OCI-LY7 (cell line): ENCODE measurements around the gene SLC45A1.

ENCODE experiments used
- CTCF ChIP-seq: fragments of 200-600 bp; sonication (generic); conservative IDR thresholded peaks from 2 replicates; pipeline ENCODE4 v1.5.1; 2014; ENCODE audit warnings: mild to moderate bottlenecking, antibody characterized with exemption, low read length, moderate library complexity, mixed read lengths
- EZH2phosphoT487 ChIP-seq: fragments of 200-600 bp; sonication (generic); IDR thresholded peaks from 2 replicates; pipeline ENCODE4 v1.6.1; 2018; ENCODE audit warnings: low read depth, borderline replicate concordance, mild to moderate bottlenecking, mixed run types, antibody characterized with exemption, low read length, moderate library complexity, mixed read lengths

- TF ChIP-seq CTCF = no peak
- no peak for TF ChIP-seq EZH2phosphoT487
Measured at GRCh38 chr1:8389958-8390535, 72.1 kb downstream of the SLC45A1 start.
